Hair follicular keratinocyte (primary cell): ENCODE measurements around the gene NOP56. TPM values are rescaled to one million over a fixed set of nuclear protein-coding genes. Genes with fewer than 3 reads are reported as not detected.

ENCODE experiments used
- total RNA-seq: library from RNA; depleted of rRNA; stranded (reverse); fragments of >200 nt; gene quantifications from 2 replicates; pipeline ENCODE4 v1.2.3, GENCODE V29; 2015

NOP56 gene
- total RNA-seq = 86.1 and 222 TPM in 2 replicates

GRCh38 chr20:2651772-2652723 is at the start of gene NOP56:
Gene NOP56 (plus strand): TSS chr20:2652632. CDS start chr20:2652661, 29 bp downstream.

GRCh38 chr20:2663887-2664719 is 11.7 kb downstream of the NOP56 start, which contains the start of gene IDH3B:
Gene IDH3B (minus strand): TSS chr20:2664216. CDS start chr20:2664188, 28 bp downstream.

GRCh38 chr20:2692036-2692885 is 39.8 kb downstream of the NOP56 start, which contains the start of gene EBF4:
Gene EBF4 (plus strand): TSS chr20:2692780. CDS start chr20:2693646, 866 bp downstream.

Other genes starting within 250 kb of the NOP56 start
- 488 and 776 TPM in 2 replicates for gene SNRPB, start 181.8 kb upstream of the NOP56 start, total RNA-seq
- gene ZNF343, start 143.7 kb upstream of the NOP56 start, total RNA-seq = 4.2 and 6.1 TPM in 2 replicates
- not detected in 2 replicates for gene TMC2, start 116.1 kb upstream of the NOP56 start, total RNA-seq
- gene IDH3B, start 11.6 kb downstream of the NOP56 start, total RNA-seq = 98.9 and 142 TPM in 2 replicates
- gene EBF4, start 40.1 kb downstream of the NOP56 start, total RNA-seq = 0.15 and 0.39 TPM in 2 replicates
- gene CPXM1, start 148.0 kb downstream of the NOP56 start, total RNA-seq = not detected in 2 replicates
- not detected in 2 replicates for gene C20orf141, start 162.4 kb downstream of the NOP56 start, total RNA-seq
- gene TMEM239, start 163.7 kb downstream of the NOP56 start, total RNA-seq = not detected in 2 replicates
- 12.2 and 14.3 TPM in 2 replicates for gene PCED1A, start 188.0 kb downstream of the NOP56 start, total RNA-seq
- 26.0 and 28.3 TPM in 2 replicates for gene VPS16, start 188.1 kb downstream of the NOP56 start, total RNA-seq
- gene PTPRA, start 220.8 kb downstream of the NOP56 start, total RNA-seq = 33.2 and 35.5 TPM in 2 replicates